DMS 273 (cell line): Measurements from ENCODE around the gene BRCA1.

Experiments
- DNase-seq: peaks from one replicate; lab custom pipeline; 2025; ENCODE audit not compliant: unreplicated experiment; lab: John Stamatoyannopoulos, UW

BRCA1 gene

DNA sequence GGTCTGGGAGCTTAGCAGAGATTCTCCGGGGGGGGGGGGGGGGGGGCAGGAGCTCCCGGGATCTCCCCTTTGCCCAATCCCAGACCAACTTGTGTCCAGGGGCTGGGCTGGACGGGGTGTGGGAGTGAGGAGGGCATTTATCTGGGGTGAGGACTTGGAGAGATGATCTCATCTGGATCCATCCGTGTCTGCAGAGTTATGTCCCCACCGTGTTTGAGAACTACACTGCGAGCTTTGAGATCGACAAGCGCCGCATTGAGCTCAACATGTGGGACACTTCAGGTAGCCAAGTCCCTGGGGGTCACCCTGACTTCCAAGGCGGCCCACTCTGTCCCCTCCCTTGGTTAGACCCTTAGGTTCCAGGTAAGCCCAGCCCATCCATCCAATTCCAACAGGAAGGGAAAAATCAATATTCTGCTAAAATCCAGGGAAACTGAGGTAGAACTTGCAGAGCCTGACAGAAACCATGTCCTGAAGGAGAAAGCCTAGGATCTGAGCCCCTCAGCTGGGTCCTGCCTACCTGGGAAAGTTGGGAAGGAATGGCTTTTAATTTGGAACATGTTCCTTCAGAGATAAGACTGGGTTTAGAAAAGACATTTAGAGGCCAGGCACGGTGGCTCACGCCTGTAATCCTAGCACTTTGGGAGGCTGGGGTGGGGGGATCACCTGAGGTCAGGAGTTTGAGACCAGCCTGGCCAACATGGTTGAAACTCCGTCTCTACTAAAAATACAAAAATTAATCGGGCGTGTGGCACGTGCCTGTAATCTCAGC lies 99.2 kb downstream of the BRCA1 start:
- no peak for DNase-seq

DNA sequence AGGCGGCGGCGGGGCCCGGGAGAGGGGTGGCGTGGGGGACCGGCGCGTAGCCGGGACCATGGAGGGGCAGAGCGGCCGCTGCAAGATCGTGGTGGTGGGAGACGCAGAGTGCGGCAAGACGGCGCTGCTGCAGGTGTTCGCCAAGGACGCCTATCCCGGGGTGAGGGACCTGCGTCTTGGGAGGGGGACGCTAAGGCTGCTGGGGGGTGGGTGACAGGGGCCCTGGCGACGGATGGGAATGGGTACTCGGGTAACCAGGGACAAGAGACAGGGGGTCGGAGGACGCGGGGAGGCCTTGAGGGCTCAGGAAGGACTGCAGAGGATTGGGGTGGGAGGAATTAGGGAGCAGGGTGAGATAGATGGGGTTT lies 99.9 kb downstream of the BRCA1 start:
- peak; percentile 68 for DNase-seq

- DNase-seq, result peak; percentile 99
Measured at GRCh38 chr17:43024407-43025289, 100.5 kb downstream of the BRCA1 start, which contains the start of gene RND2. Gene RND2, plus strand, starts transcription at chr17:43025231. Its CDS starts 117 bp downstream, at chr17:43025348.

DNA sequence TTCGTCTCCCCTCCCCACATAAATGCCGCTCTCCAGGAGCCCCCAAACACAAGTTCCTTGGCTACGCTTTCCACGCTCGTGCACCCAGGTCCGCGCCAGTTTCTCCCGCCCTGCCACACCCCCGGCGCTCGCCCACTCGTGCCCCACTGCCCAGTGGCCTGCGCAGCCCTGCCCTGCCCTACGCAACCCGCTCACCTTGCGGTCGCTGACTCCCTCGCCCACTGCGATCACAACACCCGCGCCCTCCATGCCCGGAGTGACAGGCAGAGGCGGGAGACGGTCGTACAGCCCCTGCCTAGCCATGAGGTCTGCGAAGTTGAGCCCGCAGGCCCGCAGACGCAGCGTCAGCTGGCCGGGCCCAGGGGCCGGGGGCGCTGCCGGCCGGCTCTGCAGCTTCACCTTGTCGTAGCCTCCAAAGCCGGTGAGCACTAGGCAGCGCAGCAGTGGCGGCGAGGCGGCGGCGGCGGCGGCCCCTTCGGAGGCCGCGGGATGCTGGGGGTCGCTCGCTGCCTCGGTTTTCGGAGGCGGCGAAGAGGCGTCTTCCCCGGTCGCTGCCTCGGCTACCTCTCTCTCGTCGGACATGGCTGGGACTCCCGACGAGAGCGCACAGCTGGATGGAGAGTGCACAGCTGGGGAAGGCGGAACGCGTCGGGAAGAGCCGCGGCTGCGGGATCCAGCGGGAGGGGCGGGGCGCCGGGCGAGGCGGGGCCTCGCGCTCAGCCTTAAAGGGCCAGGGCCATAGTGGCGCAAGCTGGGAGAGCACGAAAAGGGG lies 103.2 kb downstream of the BRCA1 start, which contains the start of gene VAT1:
VAT1 (minus strand) TSS at position 645 of the 772 bp plus-strand sequence; CDS start at position 582, 63 bp downstream.
- DNase-seq, result peak; percentile 93

- DNase-seq, result peak; percentile 56
Measured at GRCh38 chr17:43020789-43021740, 104.1 kb downstream of the BRCA1 start.

- DNase-seq, result no peak
Measured at GRCh38 chr17:43020030-43020621, 105.0 kb downstream of the BRCA1 start.

GRCh38 chr17:43019418-43019817 lies 105.7 kb downstream of the BRCA1 start:
- no peak for DNase-seq

GRCh38 chr17:43018932-43019331 lies 106.2 kb downstream of the BRCA1 start:
- no peak for DNase-seq

GRCh38 chr17:43018008-43018853 lies 106.9 kb downstream of the BRCA1 start:
- DNase-seq, result peak; percentile 68

DNA sequence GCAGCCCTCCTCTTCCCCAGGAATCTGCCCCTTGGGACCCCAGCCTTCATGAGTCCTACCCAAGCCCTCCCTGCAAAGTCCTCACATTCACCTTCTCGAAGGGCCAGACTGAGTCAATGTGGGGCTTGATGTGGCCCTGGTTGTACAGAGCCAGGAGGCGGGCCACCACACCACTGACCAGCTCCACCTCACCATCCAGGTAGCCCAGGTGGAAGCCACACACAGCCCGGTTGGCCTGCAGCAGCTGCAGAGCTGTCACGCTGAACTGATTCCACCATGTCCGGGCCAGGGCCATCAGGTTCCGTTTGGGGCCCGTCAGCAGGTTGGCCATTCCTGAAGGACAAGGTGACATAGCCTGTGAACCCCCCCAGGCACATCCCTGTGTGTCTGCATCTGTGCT lies 108.9 kb downstream of the BRCA1 start:
- DNase-seq, result no peak

GRCh38 chr17:43015579-43015978 lies 109.6 kb downstream of the BRCA1 start:
- no peak for DNase-seq

DNA sequence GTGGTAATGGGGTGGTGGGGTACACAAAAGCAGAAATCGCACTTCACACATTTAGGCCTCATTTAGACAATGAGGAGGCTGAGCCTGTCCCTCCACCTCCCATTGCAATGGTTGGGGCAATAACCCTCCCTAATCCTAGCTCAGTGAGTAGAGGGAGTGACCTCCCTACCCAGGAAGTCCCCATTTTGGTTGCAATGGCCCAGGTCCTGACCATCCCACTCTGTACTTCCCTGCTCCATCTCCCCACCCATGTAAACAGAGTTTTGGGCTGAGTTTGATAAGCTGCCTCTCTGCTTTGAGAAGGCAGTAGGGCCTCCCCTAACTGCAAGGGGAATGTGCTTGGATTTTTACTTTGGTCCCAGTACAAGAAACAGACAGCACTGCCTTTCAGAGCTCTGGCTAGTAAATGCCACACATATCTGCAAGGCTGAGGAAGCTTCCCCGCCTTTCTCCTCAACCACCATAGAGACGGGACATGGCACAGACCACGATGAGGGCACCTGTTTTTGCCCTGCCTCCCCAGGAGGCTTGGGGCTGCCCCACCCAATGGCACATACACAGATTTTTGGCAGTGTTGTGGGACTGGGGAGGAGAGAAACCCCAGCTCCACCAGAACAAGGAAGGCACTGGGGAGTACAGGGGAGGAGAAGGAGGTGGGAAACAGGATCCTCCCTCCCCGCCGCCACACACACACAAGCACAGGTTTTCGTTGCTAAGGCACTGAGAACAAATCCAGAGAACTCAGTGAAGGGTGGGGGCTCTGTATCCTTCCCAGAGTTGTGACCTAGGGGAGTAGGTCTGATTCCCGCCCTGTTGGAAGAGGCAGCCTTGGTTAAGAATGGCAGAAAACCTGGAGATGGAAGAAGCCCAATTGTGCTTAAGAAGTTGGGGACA lies 110.3 kb downstream of the BRCA1 start:
- no peak for DNase-seq

GRCh38 chr17:43014020-43014648 lies 111.0 kb downstream of the BRCA1 start:
- no peak for DNase-seq

DNA sequence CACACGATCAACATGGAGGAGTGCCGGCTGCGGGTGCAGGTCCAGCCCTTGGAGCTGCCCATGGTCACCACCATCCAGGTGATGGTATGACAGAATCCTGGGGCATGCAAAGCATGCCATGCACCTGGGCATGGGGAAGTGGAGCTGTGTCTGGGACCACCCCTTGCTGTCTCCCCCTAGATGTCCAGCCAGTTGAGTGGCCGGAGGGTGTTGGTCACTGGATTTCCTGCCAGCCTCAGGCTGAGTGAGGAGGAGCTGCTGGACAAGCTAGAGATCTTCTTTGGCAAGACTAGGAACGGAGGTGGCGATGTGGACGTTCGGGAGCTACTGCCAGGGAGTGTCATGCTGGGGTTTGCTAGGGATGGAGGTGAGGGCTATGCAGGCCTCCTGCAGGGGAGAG lies 111.9 kb downstream of the BRCA1 start:
- no peak for DNase-seq

GRCh38 chr17:43011728-43012472 lies 113.3 kb downstream of the BRCA1 start:
- no peak for DNase-seq

DNA sequence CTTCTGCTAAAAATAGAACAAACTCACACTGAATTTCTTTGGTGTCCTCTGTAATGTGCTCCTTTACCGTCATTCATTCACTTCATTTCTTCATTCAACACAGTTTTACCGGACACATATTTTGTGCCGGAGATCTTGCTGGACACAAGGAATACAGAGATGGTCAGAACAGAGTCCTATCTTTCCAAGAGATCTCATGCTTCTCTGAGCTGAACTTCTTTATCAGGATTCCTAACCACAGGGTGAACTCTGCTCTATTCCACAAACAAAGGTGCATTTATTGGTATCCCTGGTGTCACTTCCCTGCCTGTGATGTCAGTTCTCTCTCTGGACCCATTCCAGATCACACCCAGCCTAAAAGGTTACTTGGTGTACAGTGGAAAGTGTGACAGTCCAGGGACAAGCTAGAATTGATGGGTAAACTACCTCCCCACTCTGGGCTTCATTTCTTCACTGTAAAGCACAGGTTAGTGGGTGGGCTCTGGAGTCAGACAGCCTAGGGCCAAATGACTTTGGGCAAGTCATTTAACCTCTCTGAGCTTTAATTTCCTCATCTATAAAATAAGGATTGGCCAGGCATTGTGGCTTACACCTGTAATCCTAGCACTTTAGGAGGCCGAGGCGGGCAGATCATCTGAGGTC lies 114.4 kb downstream of the BRCA1 start:
- no peak for DNase-seq
